ENCODE measurements around the gene SHISA4. TPM values are rescaled to one million over a fixed set of nuclear protein-coding genes. Genes with fewer than 3 reads are reported as not detected.

Gene SHISA4
- total and polyA plus RNA-seq, 12 donors, result 32.9 to 221 (median 77.9) TPM

DNA sequence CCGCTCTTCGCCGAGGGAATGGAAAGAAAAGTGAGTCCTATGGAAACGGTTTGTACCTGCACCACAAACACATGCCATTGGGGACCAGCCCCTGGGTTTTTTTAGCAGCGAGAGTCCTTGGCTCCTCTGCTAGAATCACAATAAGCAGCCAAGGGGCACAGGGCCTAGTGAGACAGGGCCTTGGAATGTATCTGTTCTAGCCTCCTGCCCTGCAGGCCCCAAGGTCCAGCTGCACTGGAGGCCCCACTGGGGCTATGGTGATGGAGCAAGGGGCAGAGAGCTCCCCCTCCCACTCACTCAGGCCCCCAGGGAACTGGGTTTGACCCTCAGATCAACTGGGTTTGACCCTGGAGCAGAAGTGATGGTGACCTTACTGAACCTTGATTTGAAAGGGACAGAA, 14.4 kb downstream of the SHISA4 start:
- DNase-seq, result peak in 2 of 7 donors; percentile 39 to 57
- peaks cover 16 to 54% of the 10 kb centered on the region in 2 donors for H3K4me1 ChIP-seq (replicated peaks in 1 of 2)
- no peak overlapping the region for H3K4me3 ChIP-seq
- peak overlapping the region in 3 of 5 donors; percentile 63 to 89 (median 78) for H3K27ac ChIP-seq
- 49 to 83% (median 55%) methylated on average over 5 of the region's 5 CpGs for WGBS, 4 donors
- intact Hi-C loops (cut with DNase I), result no loop called here
- TF ChIP-seq, protein P1, sequence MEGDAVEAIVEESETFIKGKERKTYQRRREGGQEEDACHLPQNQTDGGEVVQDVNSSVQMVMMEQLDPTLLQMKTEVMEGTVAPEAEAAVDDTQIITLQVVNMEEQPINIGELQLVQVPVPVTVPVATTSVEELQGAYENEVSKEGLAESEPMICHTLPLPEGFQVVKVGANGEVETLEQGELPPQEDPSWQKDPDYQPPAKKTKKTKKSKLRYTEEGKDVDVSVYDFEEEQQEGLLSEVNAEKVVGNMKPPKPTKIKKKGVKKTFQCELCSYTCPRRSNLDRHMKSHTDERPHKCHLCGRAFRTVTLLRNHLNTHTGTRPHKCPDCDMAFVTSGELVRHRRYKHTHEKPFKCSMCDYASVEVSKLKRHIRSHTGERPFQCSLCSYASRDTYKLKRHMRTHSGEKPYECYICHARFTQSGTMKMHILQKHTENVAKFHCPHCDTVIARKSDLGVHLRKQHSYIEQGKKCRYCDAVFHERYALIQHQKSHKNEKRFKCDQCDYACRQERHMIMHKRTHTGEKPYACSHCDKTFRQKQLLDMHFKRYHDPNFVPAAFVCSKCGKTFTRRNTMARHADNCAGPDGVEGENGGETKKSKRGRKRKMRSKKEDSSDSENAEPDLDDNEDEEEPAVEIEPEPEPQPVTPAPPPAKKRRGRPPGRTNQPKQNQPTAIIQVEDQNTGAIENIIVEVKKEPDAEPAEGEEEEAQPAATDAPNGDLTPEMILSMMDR (IDR thresholded peaks at IDR 0.05), result no peak
- no peak for TF ChIP-seq POLR2A (IDR thresholded peaks at IDR 0.05)
- H3K9me3 ChIP-seq (replicated peaks in 1 of 3), result no peaks in the 10 kb centered on the region
- H3K27me3 ChIP-seq, result no peaks in the 10 kb centered on the region
- peaks cover 0 to 15% of the 10 kb centered on the region in 2 donors for H3K36me3 ChIP-seq (replicated peaks in 1 of 2)

DNA sequence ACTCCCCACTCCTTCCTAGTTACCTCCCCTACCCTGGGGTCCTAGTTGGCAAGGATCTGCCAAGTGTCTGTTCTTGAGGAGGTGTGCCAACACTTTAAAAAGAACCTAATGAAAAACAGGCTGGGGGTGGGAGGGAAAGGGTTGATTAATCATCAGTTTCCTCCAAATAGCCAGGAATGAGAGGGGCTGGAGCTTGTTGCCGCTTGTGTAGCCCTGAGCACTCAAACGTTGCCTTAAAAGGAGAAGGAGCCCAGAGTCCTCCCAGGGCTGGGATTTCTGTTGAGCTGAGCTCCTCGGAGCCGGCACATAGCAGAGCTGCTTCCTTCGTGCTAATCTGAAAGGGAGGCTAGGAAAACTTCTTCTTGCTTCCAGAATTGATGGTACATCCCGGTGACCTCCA, 15.9 kb downstream of the SHISA4 start:
- Histone ChIP-seq H3K36me3 (replicated peaks in 1 of 2) (peaks cover 0 to 4% of the 10 kb centered on the region in 2 donors), H3K4me3 (no peak overlapping the region), H3K27me3 (no peaks in the 10 kb centered on the region), H3K9me3 (replicated peaks in 1 of 3) (no peaks in the 10 kb centered on the region), H3K27ac (peak overlapping the region in 4 of 5 donors; percentile 19 to 83 (median 70)), H3K4me1 (replicated peaks in 1 of 2) (peaks cover 16 to 54% of the 10 kb centered on the region in 2 donors)
- no peak for TF ChIP-seq POLR2A (IDR thresholded peaks at IDR 0.05)
- TF ChIP-seq, protein P1 (IDR thresholded peaks at IDR 0.05), result no peak
- 29 to 42% (median 38%) methylated on average over 6 of the region's 6 CpGs for WGBS, 4 donors
- peak in 1 of 7 donors; percentile 42 for DNase-seq
- intact Hi-C loops (cut with DNase I), result no loop called here

DNA sequence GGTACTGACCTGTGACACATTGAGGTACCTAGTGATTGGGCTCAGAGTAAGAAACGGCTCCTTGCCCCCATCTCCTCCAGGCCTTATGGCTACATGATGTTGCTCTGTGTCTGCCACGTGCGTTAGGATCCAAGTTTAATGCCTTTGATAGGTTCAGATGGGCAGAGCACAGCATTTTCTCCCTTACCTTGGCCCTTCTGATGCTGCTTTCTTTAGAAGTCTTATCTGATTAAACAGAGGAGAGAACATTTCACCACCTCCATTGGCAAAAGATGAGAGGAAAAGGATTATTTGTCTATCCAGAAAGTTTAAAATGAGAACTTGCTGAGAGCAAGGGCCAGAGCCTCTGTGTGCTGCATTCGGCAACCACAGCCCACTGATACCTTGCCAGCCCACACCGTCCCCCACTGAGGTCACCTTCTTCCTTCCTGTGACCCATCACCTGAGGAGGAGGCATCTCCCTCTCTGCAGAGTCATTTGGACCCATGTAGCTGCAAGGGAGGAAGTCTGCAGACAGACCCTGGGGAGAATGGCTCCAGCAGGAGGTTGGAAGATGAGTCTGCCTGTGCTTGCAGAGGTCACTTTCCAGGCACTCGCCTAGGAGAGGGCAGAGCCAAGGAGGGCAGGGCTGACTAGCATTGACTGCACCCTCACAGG, 16.7 kb downstream of the SHISA4 start:
- Histone ChIP-seq H3K9me3 (replicated peaks in 1 of 3) (no peaks in the 10 kb centered on the region), H3K27ac (peak overlapping the region in 4 of 5 donors; percentile 19 to 83 (median 70)), H3K4me3 (no peak overlapping the region), H3K36me3 (replicated peaks in 1 of 2) (no peaks in the 10 kb centered on the region), H3K4me1 (replicated peaks in 1 of 2) (peaks cover 16 to 53% of the 10 kb centered on the region in 2 donors), H3K27me3 (no peaks in the 10 kb centered on the region)
- intact Hi-C loops (cut with DNase I), result no loop called here
- WGBS, 4 donors, result 20 to 37% (median 33%) methylated on average over 3 to 6 of the region's 6 CpGs
- no peak for DNase-seq
- TF ChIP-seq, protein P1 (IDR thresholded peaks at IDR 0.05), result no peak
- no peak for TF ChIP-seq POLR2A (IDR thresholded peaks at IDR 0.05)

DNA sequence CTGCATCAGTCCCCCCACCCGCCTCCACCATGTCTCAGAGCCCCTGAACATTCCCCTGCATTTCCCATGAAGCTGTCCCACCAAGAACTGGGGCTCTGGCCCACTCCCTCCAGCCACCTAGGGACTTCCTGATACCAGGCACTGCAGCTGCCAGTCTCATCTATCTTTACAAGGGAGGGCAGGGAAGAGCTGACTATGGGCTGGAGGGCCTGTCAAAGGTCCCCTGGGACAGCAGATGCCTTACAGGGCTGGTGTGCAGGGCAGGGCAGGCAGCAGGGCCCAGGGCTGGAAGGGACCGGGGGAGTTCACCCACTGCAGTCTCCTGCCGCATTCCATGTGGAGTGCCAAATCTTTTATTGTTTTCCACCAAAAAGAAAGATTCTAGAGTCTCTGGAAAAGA, 17.6 kb downstream of the SHISA4 start:
- 86 to 94% (median 91%) methylated on average over 2 to 3 of the region's 3 CpGs for WGBS, 4 donors
- TF ChIP-seq, protein P1 (IDR thresholded peaks at IDR 0.05), result no peak
- TF ChIP-seq POLR2A (IDR thresholded peaks at IDR 0.05), result no peak
- Histone ChIP-seq H3K9me3 (replicated peaks in 1 of 3) (no peaks in the 10 kb centered on the region), H3K4me3 (no peak overlapping the region), H3K36me3 (replicated peaks in 1 of 2) (no peaks in the 10 kb centered on the region), H3K27me3 (no peaks in the 10 kb centered on the region), H3K4me1 (replicated peaks in 1 of 2) (peaks cover 16 to 45% of the 10 kb centered on the region in 2 donors), H3K27ac (peak overlapping the region in 3 of 5 donors; percentile 23 to 83 (median 78))
- intact Hi-C loops (cut with DNase I), result no loop called here
- DNase-seq, result no peak
